Jurkat, Clone E6-1 (cell line): Measurements from ENCODE around the gene MS4A13.
"Not testable (repeated sequence)": the region's sequence is repeated elsewhere in the genome, so short reads cannot be mapped to it uniquely, and the experiment has no call there.

ENCODE experiments used
- DNase-seq: peaks from one replicate; pipeline ENCODE4 v3.0.0-alpha.2; 2011; ENCODE audit warnings: low read depth, low spot score
- H3K4me3 ChIP-seq: 2 replicates; pipeline ENCODE4 v1.5.1; 2011; ENCODE audit warnings: mild to moderate bottlenecking, low read length, control low read depth, moderate library complexity

Gene MS4A13

DNA sequence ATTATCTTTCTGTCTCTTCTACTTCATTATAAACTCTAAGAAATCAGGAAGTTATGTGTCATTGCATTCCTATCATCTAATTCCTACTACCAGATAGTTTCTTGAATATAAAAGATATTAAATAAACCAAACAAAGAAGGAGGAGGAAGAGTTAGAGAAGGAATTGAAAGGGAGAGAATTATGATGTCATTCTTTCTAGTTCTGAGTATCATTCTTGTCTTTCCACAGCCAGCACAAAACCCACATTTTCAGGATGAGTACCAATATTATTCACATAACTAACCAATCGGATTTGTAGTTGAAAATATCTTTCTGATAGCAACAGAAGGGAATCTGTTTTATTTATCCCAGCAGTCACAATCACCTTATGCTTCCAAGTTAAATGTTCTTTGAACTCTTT lies 13.3 kb downstream of the MS4A13 start:
- DNase-seq, result no peak
- no peak overlapping the region for H3K4me3 ChIP-seq

GRCh38 chr11:60528934-60529333 lies 13.7 kb downstream of the MS4A13 start:
- DNase-seq, result no peak
- no peak overlapping the region for H3K4me3 ChIP-seq

DNA sequence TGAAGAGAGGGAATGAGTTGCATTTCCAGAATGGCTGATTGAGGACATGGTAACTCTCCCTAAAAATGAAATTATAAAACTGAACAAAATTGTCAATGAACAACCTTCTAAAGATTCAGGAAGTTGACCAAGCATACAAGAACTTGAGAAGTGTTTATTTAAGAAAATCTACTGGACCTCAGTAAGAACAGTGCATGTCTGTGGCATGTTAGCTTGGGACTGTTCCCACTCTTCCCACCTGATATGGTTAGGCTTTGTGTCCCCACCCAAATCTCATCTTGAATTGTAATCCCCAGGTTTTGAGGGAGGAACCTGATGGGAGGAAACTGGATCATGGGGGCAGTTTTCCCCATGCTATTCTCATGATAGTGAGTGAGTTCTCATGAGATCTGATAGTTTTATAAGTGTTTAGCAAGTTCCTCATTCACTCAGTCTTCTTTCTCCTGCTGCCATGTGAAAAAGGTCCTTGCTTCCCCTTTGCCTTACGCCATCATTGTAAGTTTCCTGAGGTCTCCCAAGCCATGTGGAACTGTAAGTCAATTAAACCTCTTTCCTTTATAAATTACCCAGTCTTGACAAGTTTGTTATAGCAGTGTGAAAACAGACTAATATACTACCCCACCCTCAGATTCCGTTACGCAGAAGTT lies 15.4 kb downstream of the MS4A13 start:
- DNase-seq, result no peak
- no peak overlapping the region for H3K4me3 ChIP-seq

GRCh38 chr11:60532383-60532782 lies 17.2 kb downstream of the MS4A13 start:
- H3K4me3 ChIP-seq, DNase-seq: not testable (repeated sequence)

GRCh38 chr11:60538627-60539026 lies 23.4 kb downstream of the MS4A13 start:
- not testable (repeated sequence) for H3K4me3 ChIP-seq, DNase-seq

- no peak for DNase-seq
- H3K4me3 ChIP-seq, result no peak overlapping the region
These were observed 28.9 kb downstream of the MS4A13 start for GRCh38 chr11:60544077-60544476.

DNA sequence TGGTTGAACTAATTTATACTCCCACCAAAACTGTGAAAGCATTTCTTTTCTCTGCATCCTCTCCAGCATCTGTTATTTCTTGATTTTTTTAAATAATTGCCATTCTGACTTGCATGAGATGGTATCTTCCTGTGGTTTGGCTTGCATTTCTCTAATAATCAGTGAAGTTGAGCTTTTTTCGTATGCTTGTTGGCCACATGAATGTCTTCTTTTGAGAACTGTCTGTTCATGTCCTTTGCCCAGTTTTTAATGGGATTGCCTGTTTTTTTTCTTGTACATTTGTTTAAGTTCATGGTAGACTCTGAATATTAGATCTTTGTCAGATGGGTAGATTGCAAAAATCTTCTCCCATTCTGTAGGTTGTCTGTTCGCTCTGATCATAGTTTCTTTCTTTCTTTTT lies 46.1 kb downstream of the MS4A13 start:
- H3K4me3 ChIP-seq, result no peak overlapping the region
- DNase-seq, result no peak

DNA sequence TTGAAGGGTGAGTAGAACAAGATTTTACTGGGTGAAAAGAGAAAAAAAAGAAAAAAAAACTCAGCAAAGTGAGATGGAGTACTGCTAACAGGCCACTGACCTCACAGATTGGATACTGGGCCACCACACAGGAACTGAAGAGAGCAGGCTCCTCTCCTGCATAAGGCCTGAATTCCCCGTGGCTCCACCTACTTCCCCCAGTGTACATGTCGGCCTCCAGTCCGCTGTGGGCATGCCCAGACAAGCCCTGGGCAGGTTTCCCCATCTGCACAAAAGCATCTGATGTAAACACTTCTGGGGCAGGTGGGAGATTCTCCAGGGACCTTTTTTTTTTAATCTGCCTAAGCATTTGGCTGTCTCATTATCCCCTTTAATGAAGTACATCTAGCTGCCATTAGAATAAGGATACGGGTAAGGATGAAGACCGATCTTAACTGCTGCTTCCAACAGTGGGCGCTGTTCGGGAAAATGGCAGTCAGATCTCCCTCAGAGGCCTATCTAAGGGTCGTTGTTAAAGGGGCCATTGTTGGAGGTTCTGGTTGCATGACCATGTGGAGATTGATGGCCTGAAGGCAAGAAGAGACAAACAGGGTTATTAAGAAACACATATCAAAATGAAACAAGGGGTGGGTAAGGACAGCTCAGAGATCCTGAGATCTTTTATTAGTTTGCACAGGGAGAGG lies 48.5 kb downstream of the MS4A13 start:
- no peak for DNase-seq
- H3K4me3 ChIP-seq, result no peak overlapping the region

- no peak overlapping the region for H3K4me3 ChIP-seq
- DNase-seq, result no peak
These were observed 51.6 kb downstream of the MS4A13 start for GRCh38 chr11:60566776-60567175.

GRCh38 chr11:60570970-60571369 lies 55.8 kb downstream of the MS4A13 start:
- DNase-seq, result no peak
- no peak overlapping the region for H3K4me3 ChIP-seq

DNA sequence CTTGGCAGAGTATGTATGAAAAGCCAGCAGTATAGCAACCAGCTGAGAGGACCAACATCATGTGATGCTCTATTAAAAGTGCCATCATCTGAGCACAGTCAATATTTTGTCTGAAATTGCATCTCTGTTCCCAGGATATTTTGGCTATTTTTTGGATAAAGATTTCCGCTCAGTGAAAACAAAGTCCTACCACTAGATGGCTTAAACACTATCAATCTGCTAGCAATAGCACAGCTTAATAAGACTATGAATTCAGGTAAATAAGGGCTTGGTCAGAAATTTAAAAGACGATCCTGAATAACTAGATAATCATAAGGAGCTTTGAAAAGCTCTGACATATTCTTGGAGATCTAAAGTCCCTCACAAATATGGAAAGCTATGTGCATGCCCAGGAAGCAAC lies 74.4 kb downstream of the MS4A13 start:
- DNase-seq, result no peak
- H3K4me3 ChIP-seq, result no peak overlapping the region
